GM23248 (cell line): ENCODE results near the gene CLEC2D.

ENCODE experiments used
- EZH2 ChIP-seq: fragments of 200-600 bp; sonication (generic); IDR thresholded peaks from 2 replicates; pipeline ENCODE4 v1.6.1; 2018; ENCODE audit warnings: antibody characterized with exemption, mild to moderate bottlenecking; ENCODE audit not compliant: insufficient read depth, poor library complexity, severe bottlenecking
- EZH2phosphoT487 ChIP-seq: fragments of 200-600 bp; sonication (generic); IDR thresholded peaks from 2 replicates; pipeline ENCODE4 v1.6.1; 2018; ENCODE audit warnings: antibody characterized with exemption, moderate library complexity, mild to moderate bottlenecking, low read depth; ENCODE audit not compliant: insufficient read depth

- TF ChIP-seq EZH2 = no peak
- TF ChIP-seq EZH2phosphoT487 = no peak
Observed at GRCh38 chr12:9719790-9720189, 50.3 kb downstream of the CLEC2D start.
